Colonic mucosa (tissue), 4 donors: Measurements from ENCODE around the gene FBLN1. TPM values are rescaled to one million over a fixed set of nuclear protein-coding genes. Genes with fewer than 3 reads are reported as not detected.

Source experiments
- DNase-seq: peaks from one replicate; pipeline ENCODE4 v3.0.0-alpha.2; 2020
- H3K27ac ChIP-seq: fragments of 200-600 bp; one replicate; pipeline ENCODE4 v1.8.0; 2021
- H3K27me3 ChIP-seq: fragments of 200-600 bp; one replicate; pipeline ENCODE4 v1.8.0; 2021
- H3K36me3 ChIP-seq: fragments of 200-600 bp; one replicate; pipeline ENCODE4 v1.8.0; 2021
- H3K4me1 ChIP-seq: fragments of 200-600 bp; one replicate; pipeline ENCODE4 v1.8.0; 2021; ENCODE audit warnings: mild to moderate bottlenecking
- H3K4me3 ChIP-seq: fragments of 200-600 bp; one replicate; pipeline ENCODE4 v1.8.0; 2021
- H3K9ac ChIP-seq, 2 donors: one replicate each; pipeline ENCODE4 v1.7.0; 2013; ENCODE audit warnings: control low read depth in 2 of 2, low read depth in 2 of 2, low read length in 2 of 2
- H3K9me3 ChIP-seq: fragments of 200-600 bp; one replicate; pipeline ENCODE4 v1.8.0; 2021
- intact Hi-C: fragments of 100-400 bp; cut with DNase I; formaldehyde crosslinking; loops from one replicate; pipeline ENCODE4 v1.14.1; 2022
- total RNA-seq, 2 donors: library from RNA; stranded (reverse); fragmentation: NEBNext Ultra II Directional in 1 of 2; extraction: Animal tissue kit (Norgen Biotek cat#: 25700) in 1 of 2; gene quantifications; one replicate each; pipeline ENCODE4 v1.2.1, GENCODE V29; 2021
- TF ChIP-seq, protein P1 (sequence below): fragments of 200-600 bp; IDR thresholded peaks from one replicate; pipeline ENCODE4 v1.8.0; 2022; ENCODE audit warnings: antibody characterized with exemption, mild to moderate bottlenecking
- donor health status: healthy.
- donor health status: DM: no; HTN: no; CAD: no.
- donor health status: DM: no; HTN: no; CAD: no.

FBLN1 gene
- total RNA-seq, 2 donors from 2014 or later: 41.6 to 65.5 TPM

DNA sequence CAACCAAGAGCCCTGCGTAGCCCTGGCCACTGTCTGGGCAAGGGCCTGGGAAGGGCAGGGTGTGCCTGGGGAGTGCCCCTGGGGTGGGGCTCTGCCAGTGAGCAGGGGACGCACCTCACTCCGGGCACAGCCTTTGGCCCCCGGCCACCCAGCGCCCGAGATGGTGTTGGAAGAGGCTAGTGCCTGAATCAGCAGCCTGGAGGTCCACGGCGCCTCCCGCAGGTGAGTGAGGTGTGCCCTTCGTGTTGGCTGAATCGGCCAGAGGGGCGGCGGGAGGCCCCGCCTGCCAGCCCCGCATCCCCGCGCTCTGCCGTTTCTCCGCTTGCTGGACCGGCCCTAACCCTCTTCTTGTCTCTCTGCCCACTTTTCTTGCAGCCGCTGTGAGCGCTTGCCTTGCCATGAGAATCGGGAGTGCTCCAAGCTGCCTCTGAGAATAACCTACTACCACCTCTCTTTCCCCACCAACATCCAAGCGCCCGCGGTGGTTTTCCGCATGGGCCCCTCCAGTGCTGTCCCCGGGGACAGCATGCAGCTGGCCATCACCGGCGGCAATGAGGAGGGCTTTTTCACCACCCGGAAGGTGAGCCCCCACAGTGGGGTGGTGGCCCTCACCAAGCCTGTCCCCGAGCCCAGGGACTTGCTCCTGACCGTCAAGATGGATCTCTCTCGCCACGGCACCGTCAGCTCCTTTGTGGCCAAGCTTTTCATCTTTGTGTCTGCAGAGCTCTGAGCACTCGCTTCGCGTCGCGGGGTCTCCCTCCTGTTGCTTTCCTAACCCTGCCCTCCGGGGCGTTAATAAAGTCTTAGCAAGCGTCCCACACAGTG lies 60.1 kb downstream of the FBLN1 start:
- DNase-seq: no peak
- Histone ChIP-seq H3K4me1 (no peaks in the 10 kb centered on the region), H3K27me3 (no peaks in the 10 kb centered on the region), H3K27ac (no peak overlapping the region), H3K36me3 (no peaks in the 10 kb centered on the region), H3K4me3 (no peak overlapping the region), H3K9me3 (no peaks in the 10 kb centered on the region), H3K9ac (no peak overlapping the region)
- TF ChIP-seq, protein P1, sequence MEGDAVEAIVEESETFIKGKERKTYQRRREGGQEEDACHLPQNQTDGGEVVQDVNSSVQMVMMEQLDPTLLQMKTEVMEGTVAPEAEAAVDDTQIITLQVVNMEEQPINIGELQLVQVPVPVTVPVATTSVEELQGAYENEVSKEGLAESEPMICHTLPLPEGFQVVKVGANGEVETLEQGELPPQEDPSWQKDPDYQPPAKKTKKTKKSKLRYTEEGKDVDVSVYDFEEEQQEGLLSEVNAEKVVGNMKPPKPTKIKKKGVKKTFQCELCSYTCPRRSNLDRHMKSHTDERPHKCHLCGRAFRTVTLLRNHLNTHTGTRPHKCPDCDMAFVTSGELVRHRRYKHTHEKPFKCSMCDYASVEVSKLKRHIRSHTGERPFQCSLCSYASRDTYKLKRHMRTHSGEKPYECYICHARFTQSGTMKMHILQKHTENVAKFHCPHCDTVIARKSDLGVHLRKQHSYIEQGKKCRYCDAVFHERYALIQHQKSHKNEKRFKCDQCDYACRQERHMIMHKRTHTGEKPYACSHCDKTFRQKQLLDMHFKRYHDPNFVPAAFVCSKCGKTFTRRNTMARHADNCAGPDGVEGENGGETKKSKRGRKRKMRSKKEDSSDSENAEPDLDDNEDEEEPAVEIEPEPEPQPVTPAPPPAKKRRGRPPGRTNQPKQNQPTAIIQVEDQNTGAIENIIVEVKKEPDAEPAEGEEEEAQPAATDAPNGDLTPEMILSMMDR: no peak
- intact Hi-C loops: no loop called here

DNA sequence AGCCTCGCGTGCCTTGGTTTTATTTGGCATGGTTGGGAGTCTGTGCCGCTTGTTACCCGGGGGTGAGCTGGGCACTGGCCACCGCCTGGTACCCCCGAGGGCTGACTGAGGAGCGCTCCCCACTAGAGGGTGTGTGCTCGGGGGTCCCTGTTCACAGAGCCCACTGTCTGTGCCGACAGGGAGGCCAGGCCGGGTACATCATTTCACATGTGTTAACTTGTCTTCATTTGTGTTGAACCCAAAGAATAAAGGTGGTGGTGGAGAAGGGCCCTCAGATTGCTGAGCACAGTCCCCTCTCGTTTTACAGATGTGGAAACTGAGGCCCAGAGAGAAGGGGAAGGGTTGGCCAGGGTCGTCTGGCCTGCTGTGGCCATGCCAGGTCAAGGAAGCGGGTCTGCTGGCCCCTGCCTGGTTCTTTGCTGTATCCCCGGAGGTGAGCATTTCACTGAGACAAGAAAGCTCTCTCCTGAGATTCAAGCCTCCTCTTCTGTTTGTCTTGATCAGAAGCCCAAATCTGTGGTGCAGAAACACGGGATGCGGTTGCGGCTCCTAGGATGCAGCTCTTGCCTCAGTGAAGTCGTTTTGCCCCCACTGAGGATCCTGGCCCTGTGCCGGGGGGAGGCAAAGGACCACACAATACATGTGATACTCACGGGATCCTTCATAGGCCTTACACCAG lies 60.8 kb downstream of the FBLN1 start:
- Histone ChIP-seq H3K4me1 (no peaks in the 10 kb centered on the region), H3K9ac (no peak overlapping the region), H3K4me3 (no peak overlapping the region), H3K27me3 (no peaks in the 10 kb centered on the region), H3K27ac (no peak overlapping the region), H3K9me3 (no peaks in the 10 kb centered on the region), H3K36me3 (no peaks in the 10 kb centered on the region)
- TF ChIP-seq, protein P1: no peak
- intact Hi-C loops: no loop called here
- DNase-seq: no peak

DNA sequence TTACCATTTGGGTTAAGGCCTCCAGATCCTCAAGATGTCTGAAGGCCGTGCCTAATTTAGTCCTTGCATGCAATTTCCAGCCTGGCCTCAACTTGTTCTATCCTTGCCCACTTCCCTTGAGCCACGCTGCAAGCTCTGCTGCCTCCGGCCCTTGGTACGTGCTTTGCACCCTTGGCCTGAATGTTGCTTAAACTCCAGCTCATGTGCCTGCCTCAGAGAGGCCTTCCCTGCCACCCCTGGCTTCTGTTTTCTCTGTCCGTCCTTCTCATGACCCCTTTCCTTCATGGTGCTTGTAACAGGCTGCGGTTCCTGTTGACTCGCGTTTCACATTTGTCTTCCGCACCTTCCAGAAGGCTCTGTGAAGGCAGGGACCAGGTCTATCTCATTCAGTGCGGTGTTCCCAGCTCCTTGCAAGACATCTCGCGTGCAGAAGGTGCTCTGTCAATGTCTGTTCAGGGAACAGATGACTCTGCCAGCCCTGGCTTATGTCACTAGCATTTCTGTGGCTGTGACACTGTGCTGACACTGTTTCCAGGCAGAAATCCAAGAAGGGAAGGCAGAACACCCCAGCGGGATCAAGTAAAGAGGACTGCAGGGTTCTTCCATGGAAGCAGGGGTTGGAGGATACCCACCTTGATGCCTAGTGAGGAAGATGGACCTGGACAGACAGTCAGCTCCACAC lies 61.8 kb downstream of the FBLN1 start:
- Histone ChIP-seq H3K4me1 (no peaks in the 10 kb centered on the region), H3K9ac (no peak overlapping the region), H3K36me3 (no peaks in the 10 kb centered on the region), H3K4me3 (no peak overlapping the region), H3K9me3 (no peaks in the 10 kb centered on the region), H3K27ac (no peak overlapping the region), H3K27me3 (no peaks in the 10 kb centered on the region)
- TF ChIP-seq, protein P1: no peak
- intact Hi-C loops: no loop called here
- no peak for DNase-seq

DNA sequence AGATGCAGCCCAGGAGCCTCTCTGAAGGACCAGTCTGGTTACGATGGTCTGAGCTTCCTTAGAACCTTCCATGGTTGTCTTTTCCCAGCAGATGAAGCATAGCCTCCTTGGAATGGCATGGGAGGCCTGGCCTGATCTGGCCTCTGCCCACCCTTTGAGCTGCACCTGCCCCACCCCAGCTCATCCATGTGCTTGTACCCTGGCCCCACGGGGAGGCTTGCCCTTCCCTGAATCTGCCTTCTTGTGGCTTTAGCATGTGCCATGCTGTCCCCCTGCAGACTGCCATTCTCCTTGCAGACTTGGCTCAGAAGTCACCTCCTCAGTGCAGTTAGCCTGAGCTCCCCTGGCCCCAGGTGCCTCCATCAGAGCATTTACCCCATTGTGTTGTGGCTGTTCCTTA lies 62.5 kb downstream of the FBLN1 start:
- DNase-seq: no peak
- Histone ChIP-seq H3K27me3 (no peaks in the 10 kb centered on the region), H3K27ac (no peak overlapping the region), H3K9me3 (no peaks in the 10 kb centered on the region), H3K36me3 (no peaks in the 10 kb centered on the region), H3K4me1 (no peaks in the 10 kb centered on the region), H3K4me3 (no peak overlapping the region), H3K9ac (no peak overlapping the region)
- TF ChIP-seq, protein P1: no peak
- intact Hi-C loops: no loop called here

DNA sequence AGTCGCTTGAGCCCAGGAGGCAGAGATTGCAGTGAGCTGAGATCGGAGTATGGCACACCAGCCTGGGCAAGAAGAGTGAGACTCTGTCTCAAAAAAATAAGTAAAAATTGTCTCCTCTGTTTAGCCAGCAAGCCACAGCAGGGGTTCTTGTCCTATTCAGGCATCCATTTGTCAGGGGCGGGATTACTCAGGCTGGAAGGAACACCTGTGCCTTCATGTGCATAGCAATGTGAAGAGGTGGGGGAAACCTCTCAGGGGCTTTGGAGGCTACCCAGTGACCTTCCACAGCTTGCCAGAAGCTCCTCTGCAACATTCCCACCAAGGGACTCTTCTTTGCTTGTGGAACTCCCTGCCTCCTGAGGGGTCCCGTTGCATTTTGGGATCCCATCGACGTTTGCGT lies 63.3 kb downstream of the FBLN1 start:
- no peak for DNase-seq
- Histone ChIP-seq H3K9ac (no peak overlapping the region), H3K9me3 (no peaks in the 10 kb centered on the region), H3K27ac (no peak overlapping the region), H3K36me3 (no peaks in the 10 kb centered on the region), H3K4me1 (no peaks in the 10 kb centered on the region), H3K27me3 (no peaks in the 10 kb centered on the region), H3K4me3 (no peak overlapping the region)
- intact Hi-C loops: no loop called here
- TF ChIP-seq, protein P1: no peak
